HepG2 (cell line): ENCODE data around the gene GSC2. TPM values are rescaled to one million over a fixed set of nuclear protein-coding genes. Genes with fewer than 3 reads are reported as not detected.

ENCODE experiments used
- ARHGAP35 ChIP-seq: sonication (generic); formaldehyde crosslinking; IDR thresholded peaks from 2 replicates; pipeline ENCODE4 v1.9.0; 2022; ENCODE audit warnings: mild to moderate bottlenecking, inconsistent platforms, moderate library complexity, missing genetic modification reagents, borderline replicate concordance
- ATF1 ChIP-seq: IDR thresholded peaks from 2 replicates; pipeline ENCODE4 v1.6.1; 2016; ENCODE audit warnings: mild to moderate bottlenecking, control low read depth
- EZH2 ChIP-seq: conservative IDR thresholded peaks from 2 replicates; pipeline ENCODE4 v1.6.1; 2012; ENCODE audit warnings: mild to moderate bottlenecking, low read depth, low read length, moderate library complexity
- FOXO4 ChIP-seq: sonication (generic); formaldehyde crosslinking; conservative IDR thresholded peaks from 2 replicates; pipeline ENCODE4 v1.8.1; 2023; ENCODE audit warnings: missing genetic modification reagents
- FOXP4 ChIP-seq: sonication (generic); formaldehyde crosslinking; IDR thresholded peaks from 2 replicates; pipeline ENCODE4 v1.4.0; 2020; ENCODE audit warnings: missing genetic modification reagents
- GABPB1 ChIP-seq: IDR thresholded peaks from 2 replicates; pipeline ENCODE4 v1.6.1; 2016; ENCODE audit warnings: mild to moderate bottlenecking, missing genetic modification reagents, moderate library complexity, missing compliant biosample characterization
- JDP2 ChIP-seq: sonication (generic); formaldehyde crosslinking; IDR thresholded peaks from 2 replicates; pipeline ENCODE4 v1.8.1; 2022; ENCODE audit warnings: missing genetic modification reagents, borderline replicate concordance
- NR1H2 ChIP-seq: sonication (generic); formaldehyde crosslinking; IDR thresholded peaks from 2 replicates; pipeline ENCODE4 v1.8.1; 2022; ENCODE audit warnings: low read depth, missing genetic modification reagents, borderline replicate concordance
- POLR2AphosphoS2 ChIP-seq: IDR thresholded peaks from 2 replicates; pipeline ENCODE4 v1.6.1; 2011; ENCODE audit warnings: low read depth, low read length, improper control_type of control experiment
- RELA ChIP-seq: sonication (generic); formaldehyde crosslinking; IDR thresholded peaks from 2 replicates; pipeline ENCODE4 v1.4.0; 2020; ENCODE audit warnings: missing genetic modification reagents
- ZBED4 ChIP-seq: sonication (generic); formaldehyde crosslinking; IDR thresholded peaks from 2 replicates; pipeline ENCODE4 v1.4.0; 2020; ENCODE audit warnings: missing genetic modification reagents, borderline replicate concordance
- ZBTB2 ChIP-seq: sonication (generic); formaldehyde crosslinking; IDR thresholded peaks from 2 replicates; pipeline ENCODE4 v1.8.0; 2022; ENCODE audit warnings: low read depth, missing genetic modification reagents
- ZNF317 ChIP-seq: sonication (generic); formaldehyde crosslinking; IDR thresholded peaks from 2 replicates; pipeline ENCODE4 v1.5.0; 2020; ENCODE audit warnings: mild to moderate bottlenecking, missing genetic modification reagents
- ZNF589 ChIP-seq: sonication (generic); formaldehyde crosslinking; conservative IDR thresholded peaks from 2 replicates; pipeline ENCODE4 v1.8.0; 2022; ENCODE audit warnings: mild to moderate bottlenecking, moderate library complexity, missing genetic modification reagents
- ZNF616 ChIP-seq: sonication (generic); formaldehyde crosslinking; IDR thresholded peaks from 2 replicates; pipeline ENCODE4 v1.5.0; 2020; ENCODE audit warnings: low read depth, mild to moderate bottlenecking, missing genetic modification reagents
- polyA plus RNA-seq, 8 experiments: library from polyadenylated mRNA; depleted of rRNA in 3 of 8; stranded (reverse) in 7 of 8; unstranded in 1 of 8; fragments of >200 nt; fragmentation: Illumina TruSeq in 4 of 8; extraction: Trizol in 4 of 8; gene quantifications; 2 replicates each; pipeline versions ENCODE4 v1.2.1 to v1.2.3, GENCODE V29; 2011 to 2016; ENCODE audit warnings: low read depth in 4 of 8, missing spikeins in 1 of 8, mixed read lengths in 1 of 8; ENCODE audit not compliant: insufficient read depth in 1 of 8
- total RNA-seq, 5 experiments: library from RNA; depleted of rRNA; stranded (reverse); fragments of >200 nt; fragmentation: Illumina TruSeq; extraction: Trizol; gene quantifications; 2 replicates each; pipeline ENCODE4 v1.2.3, GENCODE V29; 2016; ENCODE audit warnings: low read depth in 1 of 5
- TF ChIP-seq, protein P1 (sequence below): IDR thresholded peaks from 2 replicates; pipeline ENCODE4 v1.6.1; 2016; ENCODE audit warnings: control low read depth
- TF ChIP-seq, protein P2 (sequence below): sonication (generic); formaldehyde crosslinking; IDR thresholded peaks from 2 replicates; pipeline ENCODE4 v1.8.1; 2023; ENCODE audit warnings: missing genetic modification reagents, inconsistent platforms, borderline replicate concordance

The GSC2 gene
- total and polyA plus RNA-seq, 2 of the 13 experiments (the other 11 are each of a cell fraction or from before 2014, with no cell fraction given), result not detected

DNA sequence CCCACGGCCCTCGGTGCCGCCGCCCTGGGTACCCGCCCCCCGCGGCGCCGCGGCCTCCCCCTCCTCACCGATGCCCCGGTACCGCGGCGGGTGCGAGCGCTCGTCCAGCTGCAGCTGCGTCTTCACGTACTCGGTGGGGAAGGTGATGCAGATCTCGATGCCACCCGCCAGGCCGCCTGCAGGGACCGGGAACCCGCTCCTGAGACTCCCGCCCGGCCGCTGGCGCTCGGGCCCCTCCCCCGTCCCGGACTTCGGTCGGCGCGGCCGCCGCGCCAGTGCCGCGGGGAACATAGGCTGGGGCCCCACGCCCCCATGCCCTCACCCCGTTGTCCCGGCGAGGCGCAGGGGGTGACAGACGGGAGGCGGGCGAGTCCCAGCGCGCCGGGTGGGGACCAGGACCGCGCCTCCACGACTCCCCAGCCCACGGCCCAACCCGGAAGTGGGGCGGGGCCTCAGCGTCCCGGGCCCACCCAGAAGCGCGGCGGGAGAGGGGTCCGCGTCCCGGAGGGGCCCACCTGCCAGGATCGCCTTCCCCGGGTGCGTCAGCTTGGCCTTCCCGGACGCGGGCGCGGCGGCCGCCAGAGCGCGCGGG is 28.1 kb upstream of the GSC2 start (continued):
- no peak for TF ChIP-seq ZBED4 (CRISPR knock-in tag)
- no peak for TF ChIP-seq JDP2 (CRISPR knock-in tag)
- TF ChIP-seq ARHGAP35 (CRISPR knock-in tag), result no peak
- TF ChIP-seq NR1H2 (CRISPR knock-in tag), result no peak
- no peak; the same call in 1 of the 2 replicates for TF ChIP-seq ZNF589 (CRISPR knock-in tag)
- no peak for TF ChIP-seq ZNF317
- no peak for TF ChIP-seq RELA (CRISPR knock-in tag)
- TF ChIP-seq EZH2, result no peak
- peak; percentile 73 for TF ChIP-seq GABPB1 (CRISPR knock-in tag)
- TF ChIP-seq, protein P1, sequence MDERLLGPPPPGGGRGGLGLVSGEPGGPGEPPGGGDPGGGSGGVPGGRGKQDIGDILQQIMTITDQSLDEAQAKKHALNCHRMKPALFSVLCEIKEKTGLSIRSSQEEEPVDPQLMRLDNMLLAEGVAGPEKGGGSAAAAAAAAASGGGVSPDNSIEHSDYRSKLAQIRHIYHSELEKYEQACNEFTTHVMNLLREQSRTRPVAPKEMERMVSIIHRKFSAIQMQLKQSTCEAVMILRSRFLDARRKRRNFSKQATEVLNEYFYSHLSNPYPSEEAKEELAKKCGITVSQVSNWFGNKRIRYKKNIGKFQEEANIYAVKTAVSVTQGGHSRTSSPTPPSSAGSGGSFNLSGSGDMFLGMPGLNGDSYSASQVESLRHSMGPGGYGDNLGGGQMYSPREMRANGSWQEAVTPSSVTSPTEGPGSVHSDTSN, result no peak
- no peak for TF ChIP-seq ATF1
- no peak for TF ChIP-seq ZNF616 (CRISPR knock-in tag)
- TF ChIP-seq FOXP4 (CRISPR knock-in tag), result no peak
- TF ChIP-seq, protein P2, sequence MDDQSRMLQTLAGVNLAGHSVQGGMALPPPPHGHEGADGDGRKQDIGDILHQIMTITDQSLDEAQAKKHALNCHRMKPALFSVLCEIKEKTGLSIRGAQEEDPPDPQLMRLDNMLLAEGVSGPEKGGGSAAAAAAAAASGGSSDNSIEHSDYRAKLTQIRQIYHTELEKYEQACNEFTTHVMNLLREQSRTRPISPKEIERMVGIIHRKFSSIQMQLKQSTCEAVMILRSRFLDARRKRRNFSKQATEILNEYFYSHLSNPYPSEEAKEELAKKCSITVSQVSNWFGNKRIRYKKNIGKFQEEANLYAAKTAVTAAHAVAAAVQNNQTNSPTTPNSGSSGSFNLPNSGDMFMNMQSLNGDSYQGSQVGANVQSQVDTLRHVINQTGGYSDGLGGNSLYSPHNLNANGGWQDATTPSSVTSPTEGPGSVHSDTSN, result no peak
- no peak for TF ChIP-seq FOXO4 (CRISPR knock-in tag)
- TF ChIP-seq ZBTB2, result peak; percentile 81; the same call in 1 of the 2 replicates
- no peak for TF ChIP-seq POLR2AphosphoS2
